ENCODE results near the gene RAB44.

GRCh38 chr6:36698196-36698595 lies 570 bp downstream of the RAB44 start:
- TF ChIP-seq, protein P1, sequence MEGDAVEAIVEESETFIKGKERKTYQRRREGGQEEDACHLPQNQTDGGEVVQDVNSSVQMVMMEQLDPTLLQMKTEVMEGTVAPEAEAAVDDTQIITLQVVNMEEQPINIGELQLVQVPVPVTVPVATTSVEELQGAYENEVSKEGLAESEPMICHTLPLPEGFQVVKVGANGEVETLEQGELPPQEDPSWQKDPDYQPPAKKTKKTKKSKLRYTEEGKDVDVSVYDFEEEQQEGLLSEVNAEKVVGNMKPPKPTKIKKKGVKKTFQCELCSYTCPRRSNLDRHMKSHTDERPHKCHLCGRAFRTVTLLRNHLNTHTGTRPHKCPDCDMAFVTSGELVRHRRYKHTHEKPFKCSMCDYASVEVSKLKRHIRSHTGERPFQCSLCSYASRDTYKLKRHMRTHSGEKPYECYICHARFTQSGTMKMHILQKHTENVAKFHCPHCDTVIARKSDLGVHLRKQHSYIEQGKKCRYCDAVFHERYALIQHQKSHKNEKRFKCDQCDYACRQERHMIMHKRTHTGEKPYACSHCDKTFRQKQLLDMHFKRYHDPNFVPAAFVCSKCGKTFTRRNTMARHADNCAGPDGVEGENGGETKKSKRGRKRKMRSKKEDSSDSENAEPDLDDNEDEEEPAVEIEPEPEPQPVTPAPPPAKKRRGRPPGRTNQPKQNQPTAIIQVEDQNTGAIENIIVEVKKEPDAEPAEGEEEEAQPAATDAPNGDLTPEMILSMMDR (conservative IDR thresholded peaks at IDR 0.05 in 1 of 2, IDR thresholded peaks at IDR 0.05 in 1 of 2; ENCODE audit: extremely low read depth in 1 of 2, insufficient read depth in 1 of 2, low read depth in 1 of 2, low read length in 2 of 2): no peak
- TF ChIP-seq EZH2 (IDR thresholded peaks at IDR 0.05; ENCODE audit: borderline replicate concordance, low read length): no peak

All from mammary epithelial cell (primary cell).